ENCODE results near the gene RNU5D-1. TPM values are rescaled to one million over a fixed set of nuclear protein-coding genes. Genes with fewer than 3 reads are reported as not detected.

Gene RNU5D-1
- total RNA-seq, 1 experiment from 2014 or later: not detected

GRCh38 chr1:44723496-44724295, 7.3 kb downstream of the RNU5D-1 start:
- peaks cover 27% of the 10 kb centered on the region for H3K4me1 Mint-ChIP-seq (ENCODE audit: insufficient read depth, unreplicated experiment)
- no TSS peak for BruUV-seq (replicated peaks)
- H3K27me3 Mint-ChIP-seq (ENCODE audit: insufficient read depth, unreplicated experiment): no peaks in the 10 kb centered on the region
- no peaks in the 10 kb centered on the region for H3K9me3 Mint-ChIP-seq (ENCODE audit: unreplicated experiment)
- peaks cover 12% of the 10 kb centered on the region for H3K36me3 Mint-ChIP-seq (ENCODE audit: insufficient read depth, unreplicated experiment)
- H3K27ac Mint-ChIP-seq (ENCODE audit: low read depth, unreplicated experiment): no peak overlapping the region
- TF ChIP-seq, protein P1, sequence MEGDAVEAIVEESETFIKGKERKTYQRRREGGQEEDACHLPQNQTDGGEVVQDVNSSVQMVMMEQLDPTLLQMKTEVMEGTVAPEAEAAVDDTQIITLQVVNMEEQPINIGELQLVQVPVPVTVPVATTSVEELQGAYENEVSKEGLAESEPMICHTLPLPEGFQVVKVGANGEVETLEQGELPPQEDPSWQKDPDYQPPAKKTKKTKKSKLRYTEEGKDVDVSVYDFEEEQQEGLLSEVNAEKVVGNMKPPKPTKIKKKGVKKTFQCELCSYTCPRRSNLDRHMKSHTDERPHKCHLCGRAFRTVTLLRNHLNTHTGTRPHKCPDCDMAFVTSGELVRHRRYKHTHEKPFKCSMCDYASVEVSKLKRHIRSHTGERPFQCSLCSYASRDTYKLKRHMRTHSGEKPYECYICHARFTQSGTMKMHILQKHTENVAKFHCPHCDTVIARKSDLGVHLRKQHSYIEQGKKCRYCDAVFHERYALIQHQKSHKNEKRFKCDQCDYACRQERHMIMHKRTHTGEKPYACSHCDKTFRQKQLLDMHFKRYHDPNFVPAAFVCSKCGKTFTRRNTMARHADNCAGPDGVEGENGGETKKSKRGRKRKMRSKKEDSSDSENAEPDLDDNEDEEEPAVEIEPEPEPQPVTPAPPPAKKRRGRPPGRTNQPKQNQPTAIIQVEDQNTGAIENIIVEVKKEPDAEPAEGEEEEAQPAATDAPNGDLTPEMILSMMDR (IDR thresholded peaks at IDR 0.05; ENCODE audit: unreplicated experiment): no peak
- ChIA-PET CTCF (interaction anchor here (1.4 kb wide), 1 partner anchor 15 kb away, joined by 6 read pairs; no protein-coding TSS in a partner anchor), POLR2A (no interaction called here)
- H3K4me3 Mint-ChIP-seq (ENCODE audit: unreplicated experiment): no peak overlapping the region
- no peak for DNase-seq (ENCODE audit: unreplicated experiment)
- intact Hi-C loops (cut with micrococcal nuclease): no loop called here

DNA sequence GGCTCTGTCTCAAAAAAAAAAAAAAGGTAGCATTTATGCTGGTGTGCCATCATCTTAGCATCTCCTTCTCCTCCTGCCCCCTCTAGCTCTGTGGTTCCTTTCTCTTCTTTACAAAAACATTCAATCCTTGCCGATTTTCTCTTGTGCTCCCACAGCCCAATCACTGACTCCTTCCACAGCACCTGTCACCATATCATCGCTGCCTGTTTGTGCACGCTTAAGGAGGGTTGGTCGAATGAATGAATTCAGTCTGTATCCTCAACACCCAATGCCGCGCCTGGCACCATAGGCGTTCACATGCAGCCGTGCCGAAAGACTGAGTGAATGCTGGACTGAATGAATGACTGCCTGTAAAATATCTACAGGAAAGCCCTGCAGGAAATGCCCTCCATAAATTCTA, 7.9 kb downstream of the RNU5D-1 start:
- intact Hi-C loops (cut with micrococcal nuclease): no loop called here
- H3K4me1 Mint-ChIP-seq (ENCODE audit: insufficient read depth, unreplicated experiment): peaks cover 27% of the 10 kb centered on the region
- peaks cover 12% of the 10 kb centered on the region for H3K36me3 Mint-ChIP-seq (ENCODE audit: insufficient read depth, unreplicated experiment)
- H3K27ac Mint-ChIP-seq (ENCODE audit: low read depth, unreplicated experiment): no peak overlapping the region
- H3K9me3 Mint-ChIP-seq (ENCODE audit: unreplicated experiment): no peaks in the 10 kb centered on the region
- ChIA-PET CTCF (interaction anchor here (7.7 kb wide), 1 partner anchor 6 kb away, joined by 75 read pairs; the partner anchor contains the start of gene RNU5D-1), POLR2A (interaction anchor here (1.9 kb wide), 2 partner anchors 26 to 95 kb away, joined by 8 to 14 read pairs; no protein-coding TSS in a partner anchor)
- no peak for DNase-seq (ENCODE audit: unreplicated experiment)
- BruUV-seq (replicated peaks): no TSS peak
- no peaks in the 10 kb centered on the region for H3K27me3 Mint-ChIP-seq (ENCODE audit: insufficient read depth, unreplicated experiment)
- H3K4me3 Mint-ChIP-seq (ENCODE audit: unreplicated experiment): peak overlapping the region; percentile 7
- TF ChIP-seq, protein P1 (IDR thresholded peaks at IDR 0.05; ENCODE audit: unreplicated experiment): no peak

DNA sequence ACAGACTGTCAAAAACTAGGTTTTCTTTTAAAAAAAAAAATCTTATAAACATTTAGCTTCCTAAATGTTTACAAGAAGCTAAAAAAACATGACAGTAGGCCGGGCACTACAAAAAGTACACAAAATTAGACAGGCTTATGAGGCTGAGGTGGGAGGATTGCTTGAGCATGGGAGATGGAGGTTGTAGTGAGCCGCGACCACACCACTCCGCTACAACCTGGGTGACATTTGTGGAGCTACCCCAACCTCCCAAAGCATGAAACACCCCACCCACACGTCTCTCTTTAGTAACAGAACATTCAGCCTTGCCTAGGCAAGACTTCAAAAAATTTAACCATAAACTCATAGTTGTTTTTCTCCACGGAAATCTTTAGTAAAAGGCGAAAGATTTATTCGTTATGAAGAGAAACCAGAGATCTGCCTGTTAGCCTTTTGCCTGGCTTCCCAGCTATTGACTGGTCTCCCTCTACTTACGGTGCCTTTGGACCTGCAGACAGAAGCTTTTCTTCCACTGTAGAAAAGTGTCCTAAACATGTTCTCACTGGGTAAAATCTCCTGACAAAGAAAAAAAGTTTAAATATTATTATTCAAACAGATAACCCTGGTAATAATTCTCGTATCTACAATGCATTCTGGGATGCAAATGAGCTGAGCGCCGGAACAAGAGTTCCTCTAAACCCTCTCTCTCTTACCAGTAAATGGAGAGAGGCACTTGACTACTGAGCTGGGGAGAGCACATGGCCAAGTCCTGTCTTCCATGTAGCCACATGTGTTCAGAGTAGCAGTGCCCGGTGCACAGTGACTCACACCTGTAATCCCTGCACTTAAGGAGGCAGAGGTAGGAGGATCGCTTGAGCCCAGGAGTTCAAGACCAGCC, 9.2 kb downstream of the RNU5D-1 start:
- Mint-ChIP-seq H3K27me3 (ENCODE audit: insufficient read depth, unreplicated experiment) (no peaks in the 10 kb centered on the region), H3K9me3 (ENCODE audit: unreplicated experiment) (no peaks in the 10 kb centered on the region), H3K27ac (ENCODE audit: low read depth, unreplicated experiment) (peak overlapping the region; percentile 98), H3K36me3 (ENCODE audit: insufficient read depth, unreplicated experiment) (peaks cover 12% of the 10 kb centered on the region), H3K4me1 (ENCODE audit: insufficient read depth, unreplicated experiment) (peaks cover 23% of the 10 kb centered on the region), H3K4me3 (ENCODE audit: unreplicated experiment) (peak overlapping the region; percentile 39)
- TSS peak; percentile 98 for BruUV-seq (replicated peaks)
- TF ChIP-seq, protein P1 (IDR thresholded peaks at IDR 0.05; ENCODE audit: unreplicated experiment): no peak
- intact Hi-C loops (cut with micrococcal nuclease): loop anchor here (1.0 kb wide), 1 partner anchor 9 kb away; no protein-coding TSS in a partner anchor
- DNase-seq (ENCODE audit: unreplicated experiment): peak; percentile 98
- POLR2A ChIA-PET: interaction anchor here (0.6 to 6.8 kb wide), 34 partner anchors 9 to 964 kb away, joined by 3 to 182 read pairs (median 4); partner anchors contain the start of genes ARMH1, BTBD19, DYNLT4 and HECTD3
- CTCF ChIA-PET: interaction anchor here (0.6 to 7.7 kb wide), 9 partner anchors 7 to 625 kb away, joined by 3 to 75 read pairs (median 4); partner anchors contain the start of gene RNU5D-1
